HepG2 (cell line): ENCODE data around the gene CDHR5. TPM values are rescaled to one million over a fixed set of nuclear protein-coding genes. Genes with fewer than 3 reads are reported as not detected.

Experiments used
- CBFB ChIP-seq: sonication (generic); formaldehyde crosslinking; IDR thresholded peaks from 2 replicates; pipeline ENCODE4 v1.4.0; 2020; ENCODE audit warnings: missing genetic modification reagents
- ERF ChIP-seq: IDR thresholded peaks from 2 replicates; pipeline ENCODE4 v1.6.1; 2018; ENCODE audit warnings: missing biosample characterization, missing genetic modification reagents
- KLF16 ChIP-seq, 2 experiments: sonication (generic) in 1 of 2; formaldehyde crosslinking in 1 of 2; IDR thresholded peaks; 2 replicates each; pipeline versions ENCODE4 v1.6.1 to v1.8.0; 2016 to 2023; ENCODE audit warnings: missing genetic modification reagents in 2 of 2, missing compliant biosample characterization in 1 of 2
- LRRFIP1 ChIP-seq: sonication (generic); formaldehyde crosslinking; conservative IDR thresholded peaks from 2 replicates; pipeline ENCODE4 v1.4.0; 2020; ENCODE audit warnings: missing genetic modification reagents
- REXO4 ChIP-seq: sonication (generic); formaldehyde crosslinking; IDR thresholded peaks from 2 replicates; pipeline ENCODE4 v1.8.0; 2022; ENCODE audit warnings: missing genetic modification reagents, mild to moderate bottlenecking, borderline replicate concordance
- SOX5 ChIP-seq: IDR thresholded peaks from 2 replicates; pipeline ENCODE4 v1.6.1; 2016; ENCODE audit warnings: borderline replicate concordance
- TCF12 ChIP-seq, 2 experiments: fragments of 450-650 bp in 1 of 2; sonication (generic) in 1 of 2; formaldehyde crosslinking in 1 of 2; IDR thresholded peaks; 2 replicates each; pipeline versions ENCODE4 v1.6.1 to v1.8.0; 2017 to 2022; ENCODE audit warnings: antibody characterized with exemption in 1 of 2, mild to moderate bottlenecking in 1 of 2, missing genetic modification reagents in 1 of 2, moderate library complexity in 1 of 2
- TP53 ChIP-seq: sonication (generic); formaldehyde crosslinking; conservative IDR thresholded peaks from 2 replicates; pipeline ENCODE4 v1.4.0; 2020; ENCODE audit warnings: missing genetic modification reagents
- TRIM24 ChIP-seq: sonication (generic); formaldehyde crosslinking; IDR thresholded peaks from 2 replicates; pipeline ENCODE4 v1.8.0; 2022; ENCODE audit warnings: mild to moderate bottlenecking, missing genetic modification reagents
- ZBTB42 ChIP-seq: sonication (generic); formaldehyde crosslinking; IDR thresholded peaks from 2 replicates; pipeline ENCODE4 v1.5.0; 2020; ENCODE audit warnings: mild to moderate bottlenecking, missing genetic modification reagents
- ZKSCAN1 ChIP-seq: fragments of 150-350 bp; IDR thresholded peaks from 2 replicates; pipeline ENCODE4 v1.6.1; 2014; ENCODE audit warnings: low read length
- ZKSCAN8 ChIP-seq: IDR thresholded peaks from 2 replicates; pipeline ENCODE4 v1.6.1; 2016; ENCODE audit warnings: borderline replicate concordance, missing genetic modification reagents, missing compliant biosample characterization
- ZNF124 ChIP-seq: sonication (generic); formaldehyde crosslinking; IDR thresholded peaks from 2 replicates; pipeline ENCODE4 v1.4.0; 2020; ENCODE audit warnings: missing genetic modification reagents
- ZNF251 ChIP-seq: sonication (generic); formaldehyde crosslinking; IDR thresholded peaks from 2 replicates; pipeline ENCODE4 v1.9.0; 2021; ENCODE audit warnings: mild to moderate bottlenecking, missing genetic modification reagents
- ZNF335 ChIP-seq: sonication (generic); formaldehyde crosslinking; IDR thresholded peaks from 2 replicates; pipeline ENCODE4 v1.4.0; 2020; ENCODE audit warnings: missing genetic modification reagents
- ZNF501 ChIP-seq: sonication (generic); formaldehyde crosslinking; IDR thresholded peaks from 2 replicates; pipeline ENCODE4 v1.5.1; 2020; ENCODE audit warnings: mild to moderate bottlenecking, moderate library complexity, missing genetic modification reagents
- ZNF567 ChIP-seq: sonication (generic); formaldehyde crosslinking; IDR thresholded peaks from 2 replicates; pipeline ENCODE4 v1.8.1; 2023; ENCODE audit warnings: mild to moderate bottlenecking, missing genetic modification reagents, borderline replicate concordance
- ZNF576 ChIP-seq: sonication (generic); formaldehyde crosslinking; IDR thresholded peaks from 2 replicates; pipeline ENCODE4 v1.4.0; 2020; ENCODE audit warnings: mild to moderate bottlenecking, missing genetic modification reagents
- ZNF878 ChIP-seq: sonication (generic); formaldehyde crosslinking; IDR thresholded peaks from 2 replicates; pipeline ENCODE4 v1.8.1; 2023; ENCODE audit warnings: mild to moderate bottlenecking, missing genetic modification reagents, moderate library complexity
- polyA plus RNA-seq, 8 experiments: library from polyadenylated mRNA; depleted of rRNA in 3 of 8; stranded (reverse) in 7 of 8; unstranded in 1 of 8; fragments of >200 nt; fragmentation: Illumina TruSeq in 4 of 8; extraction: Trizol in 4 of 8; gene quantifications; 2 replicates each; pipeline versions ENCODE4 v1.2.1 to v1.2.3, GENCODE V29; 2011 to 2016; ENCODE audit warnings: low read depth in 4 of 8, missing spikeins in 1 of 8, mixed read lengths in 1 of 8; ENCODE audit not compliant: insufficient read depth in 1 of 8
- total RNA-seq, 5 experiments: library from RNA; depleted of rRNA; stranded (reverse); fragments of >200 nt; fragmentation: Illumina TruSeq; extraction: Trizol; gene quantifications; 2 replicates each; pipeline ENCODE4 v1.2.3, GENCODE V29; 2016; ENCODE audit warnings: low read depth in 1 of 5
- TF ChIP-seq, protein P1 (sequence below): sonication (generic); formaldehyde crosslinking; conservative IDR thresholded peaks from 2 replicates; pipeline ENCODE4 v1.8.0; 2022; ENCODE audit warnings: low read depth, missing genetic modification reagents
- TF ChIP-seq, protein P2 (sequence below): sonication (generic); formaldehyde crosslinking; IDR thresholded peaks from 2 replicates; pipeline ENCODE4 v1.8.0; 2022; ENCODE audit warnings: missing genetic modification reagents, mild to moderate bottlenecking, borderline replicate concordance
- TF ChIP-seq, protein P3 (sequence below): sonication (generic); formaldehyde crosslinking; IDR thresholded peaks from 2 replicates; pipeline ENCODE4 v1.4.0; 2020; ENCODE audit warnings: mild to moderate bottlenecking, missing genetic modification reagents

The CDHR5 gene
- total and polyA plus RNA-seq, 2 of the 13 experiments (the other 11 are each of a cell fraction or from before 2014, with no cell fraction given), result 0.46 to 0.71 TPM

DNA sequence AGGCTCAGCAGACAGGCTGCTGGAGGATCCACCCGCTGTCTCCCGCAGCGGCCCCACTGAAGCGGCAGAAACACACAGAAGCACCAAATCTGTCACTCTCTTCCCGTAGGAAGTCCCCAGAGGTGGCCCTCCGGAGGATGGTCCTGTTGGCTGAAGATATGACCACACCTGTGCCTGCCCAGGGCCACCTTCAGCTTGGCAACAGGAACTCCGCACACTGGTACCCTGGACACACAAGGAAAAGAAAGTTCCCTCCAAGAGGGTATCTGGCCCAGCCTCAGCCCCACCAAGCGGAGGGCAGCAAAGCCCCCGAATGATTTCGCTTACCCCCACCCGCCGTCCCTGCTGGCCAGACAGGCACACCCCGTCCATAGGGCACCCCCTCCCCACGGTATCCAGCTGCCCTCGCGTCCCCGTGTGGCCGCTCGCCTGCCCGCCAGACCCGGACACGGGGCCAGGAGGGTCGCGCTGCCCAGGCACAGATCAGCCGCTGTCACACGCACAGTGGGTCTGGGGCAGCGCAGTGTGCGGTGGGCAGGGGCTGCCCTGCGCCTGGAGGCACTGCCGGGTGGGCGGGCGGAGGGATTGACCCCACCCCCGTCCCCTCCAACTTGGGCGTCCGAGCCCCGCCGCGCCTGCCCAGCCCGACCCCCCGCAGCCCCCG lies 57.0 kb downstream of the CDHR5 start (continued):
- TF ChIP-seq ZNF576 (no peak), ZBTB42 (CRISPR knock-in tag) (no peak; the same call in 1 of the 2 replicates), TCF12 (IDR thresholded peaks at IDR 0.05) (no peak), TCF12 (CRISPR knock-in tag; IDR thresholded peaks at IDR 0.05) (no peak), REXO4 (no peak), ZNF335 (CRISPR knock-in tag) (no peak), ZNF567 (CRISPR knock-in tag) (0 out of 2 replicates have a peak, but pooled peaks have one; percentile 32), ZNF124 (CRISPR knock-in tag) (no peak), KLF16 (CRISPR knock-in tag; IDR thresholded peaks at IDR 0.05) (no peak), CBFB (CRISPR knock-in tag) (0 out of 2 replicates have a peak, but pooled peaks have one; percentile 22), ZNF501 (CRISPR knock-in tag) (0 out of 2 replicates have a peak, but pooled peaks have one; percentile 35), ERF (CRISPR knock-in tag) (peak; percentile 11; the same call in 1 of the 2 replicates), TP53 (CRISPR knock-in tag) (no peak), ZNF251 (CRISPR knock-in tag) (no peak), SOX5 (CRISPR knock-in tag) (no peak), ZKSCAN8 (CRISPR knock-in tag) (no peak), ZNF878 (CRISPR knock-in tag) (no peak), TRIM24 (no peak), ZKSCAN1 (no peak), LRRFIP1 (CRISPR knock-in tag) (no peak)
- TF ChIP-seq, protein P1, sequence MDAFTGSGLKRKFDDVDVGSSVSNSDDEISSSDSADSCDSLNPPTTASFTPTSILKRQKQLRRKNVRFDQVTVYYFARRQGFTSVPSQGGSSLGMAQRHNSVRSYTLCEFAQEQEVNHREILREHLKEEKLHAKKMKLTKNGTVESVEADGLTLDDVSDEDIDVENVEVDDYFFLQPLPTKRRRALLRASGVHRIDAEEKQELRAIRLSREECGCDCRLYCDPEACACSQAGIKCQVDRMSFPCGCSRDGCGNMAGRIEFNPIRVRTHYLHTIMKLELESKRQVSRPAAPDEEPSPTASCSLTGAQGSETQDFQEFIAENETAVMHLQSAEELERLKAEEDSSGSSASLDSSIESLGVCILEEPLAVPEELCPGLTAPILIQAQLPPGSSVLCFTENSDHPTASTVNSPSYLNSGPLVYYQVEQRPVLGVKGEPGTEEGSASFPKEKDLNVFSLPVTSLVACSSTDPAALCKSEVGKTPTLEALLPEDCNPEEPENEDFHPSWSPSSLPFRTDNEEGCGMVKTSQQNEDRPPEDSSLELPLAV (CRISPR knock-in tag), result no peak
- TF ChIP-seq, protein P2, sequence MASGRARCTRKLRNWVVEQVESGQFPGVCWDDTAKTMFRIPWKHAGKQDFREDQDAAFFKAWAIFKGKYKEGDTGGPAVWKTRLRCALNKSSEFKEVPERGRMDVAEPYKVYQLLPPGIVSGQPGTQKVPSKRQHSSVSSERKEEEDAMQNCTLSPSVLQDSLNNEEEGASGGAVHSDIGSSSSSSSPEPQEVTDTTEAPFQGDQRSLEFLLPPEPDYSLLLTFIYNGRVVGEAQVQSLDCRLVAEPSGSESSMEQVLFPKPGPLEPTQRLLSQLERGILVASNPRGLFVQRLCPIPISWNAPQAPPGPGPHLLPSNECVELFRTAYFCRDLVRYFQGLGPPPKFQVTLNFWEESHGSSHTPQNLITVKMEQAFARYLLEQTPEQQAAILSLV, result 0 out of 2 replicates have a peak, but pooled peaks have one; percentile 16
- TF ChIP-seq, protein P3, sequence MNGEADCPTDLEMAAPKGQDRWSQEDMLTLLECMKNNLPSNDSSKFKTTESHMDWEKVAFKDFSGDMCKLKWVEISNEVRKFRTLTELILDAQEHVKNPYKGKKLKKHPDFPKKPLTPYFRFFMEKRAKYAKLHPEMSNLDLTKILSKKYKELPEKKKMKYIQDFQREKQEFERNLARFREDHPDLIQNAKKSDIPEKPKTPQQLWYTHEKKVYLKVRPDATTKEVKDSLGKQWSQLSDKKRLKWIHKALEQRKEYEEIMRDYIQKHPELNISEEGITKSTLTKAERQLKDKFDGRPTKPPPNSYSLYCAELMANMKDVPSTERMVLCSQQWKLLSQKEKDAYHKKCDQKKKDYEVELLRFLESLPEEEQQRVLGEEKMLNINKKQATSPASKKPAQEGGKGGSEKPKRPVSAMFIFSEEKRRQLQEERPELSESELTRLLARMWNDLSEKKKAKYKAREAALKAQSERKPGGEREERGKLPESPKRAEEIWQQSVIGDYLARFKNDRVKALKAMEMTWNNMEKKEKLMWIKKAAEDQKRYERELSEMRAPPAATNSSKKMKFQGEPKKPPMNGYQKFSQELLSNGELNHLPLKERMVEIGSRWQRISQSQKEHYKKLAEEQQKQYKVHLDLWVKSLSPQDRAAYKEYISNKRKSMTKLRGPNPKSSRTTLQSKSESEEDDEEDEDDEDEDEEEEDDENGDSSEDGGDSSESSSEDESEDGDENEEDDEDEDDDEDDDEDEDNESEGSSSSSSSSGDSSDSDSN, result peak; percentile 27; the same call in 1 of the 2 replicates
